Sigmoid colon (tissue), 7 donors: ENCODE data around the gene ADO. TPM values are rescaled to one million over a fixed set of nuclear protein-coding genes. Genes with fewer than 3 reads are reported as not detected.

Experiments used
- DNase-seq: peaks from one replicate; pipeline ENCODE4 v3.0.0-alpha.2; 2019
- H3K27ac ChIP-seq, 4 donors: fragments of 200-600 bp; sonication (generic); one replicate each; pipeline ENCODE4 v1.5.1; 2016 to 2019; ENCODE audit warnings: mild to moderate bottlenecking in 1 of 4
- H3K27me3 ChIP-seq, 3 donors: fragments of 200-600 bp; sonication (generic); one replicate each; pipeline ENCODE4 v1.5.1; 2019; ENCODE audit warnings: mild to moderate bottlenecking in 1 of 3
- H3K36me3 ChIP-seq, 4 donors: fragments of 200-600 bp; sonication (generic); one replicate each; pipeline ENCODE4 v1.5.1; 2016 to 2019
- H3K4me1 ChIP-seq, 4 donors: fragments of 200-600 bp; sonication (generic); one replicate each; pipeline ENCODE4 v1.5.1; 2017 to 2019
- H3K4me3 ChIP-seq, 4 donors: fragments of 200-600 bp; sonication (generic); one replicate each; pipeline ENCODE4 v1.5.1; 2017 to 2019; ENCODE audit warnings: mild to moderate bottlenecking in 2 of 4, moderate library complexity in 1 of 4
- H3K9me3 ChIP-seq, 4 donors: fragments of 200-600 bp in 3 of 4; sonication (generic) in 3 of 4; one replicate each; pipeline versions ENCODE4 v1.5.1 to v1.6.1; 2013 to 2019
- EP300 ChIP-seq, 4 donors: sonication (generic); formaldehyde crosslinking; IDR thresholded peaks; one replicate each; pipeline ENCODE4 v1.6.1; 2017; ENCODE audit warnings: antibody characterized with exemption in 4 of 4
- POLR2A ChIP-seq, 2 donors: fragments of 450-650 bp; IDR thresholded peaks; one replicate each; pipeline ENCODE4 v1.6.1; 2016; ENCODE audit warnings: antibody characterized with exemption in 2 of 2, mild to moderate bottlenecking in 2 of 2, moderate library complexity in 2 of 2
- POLR2AphosphoS5 ChIP-seq, 4 donors: sonication (generic); formaldehyde crosslinking; IDR thresholded peaks; one replicate each; pipeline ENCODE4 v1.6.1; 2017; ENCODE audit warnings: antibody characterized with exemption in 4 of 4
- WGBS, 2 donors: extraction: QIAGEN DNeasy Blood & Tissue Kit; methylation state at CpG; one replicate each; pipeline ENCODE4 v1.1.7; 2013; 5-methylcytosine and 5-hydroxymethylcytosine counted together
- intact Hi-C: fragments of 100-400 bp; cut with DNase I; formaldehyde crosslinking; loops from one replicate; pipeline ENCODE4 v1.15.1; 2023
- polyA plus RNA-seq, 3 donors: library from polyadenylated mRNA; stranded (reverse); fragments of 200-250 nt; gene quantifications; one replicate each; pipeline ENCODE4 v1.2.3, GENCODE V29; 2013
- total RNA-seq, 4 donors: library from RNA; depleted of rRNA; stranded (reverse); fragments of >200 nt; gene quantifications; one replicate each; pipeline ENCODE4 v1.1.0, GENCODE V29; 2016
- TF ChIP-seq, protein P1 (sequence below), 4 experiments: fragments of 450-650 bp in 3 of 4; fragments of 200-600 bp in 1 of 4; IDR thresholded peaks; one replicate each; pipeline ENCODE4 v1.5.1; 2016 to 2019; ENCODE audit warnings: antibody characterized with exemption in 4 of 4, mild to moderate bottlenecking in 3 of 4, moderate library complexity in 2 of 4
- donor health status: healthy with polysubstance abuse.
- donor health status: Bipolar disorder and iron deficiency.
- donor health status: healthy.

Gene ADO
- total and polyA plus RNA-seq, 7 donors: 5.4 to 18.9 (median 13.0) TPM

DNA sequence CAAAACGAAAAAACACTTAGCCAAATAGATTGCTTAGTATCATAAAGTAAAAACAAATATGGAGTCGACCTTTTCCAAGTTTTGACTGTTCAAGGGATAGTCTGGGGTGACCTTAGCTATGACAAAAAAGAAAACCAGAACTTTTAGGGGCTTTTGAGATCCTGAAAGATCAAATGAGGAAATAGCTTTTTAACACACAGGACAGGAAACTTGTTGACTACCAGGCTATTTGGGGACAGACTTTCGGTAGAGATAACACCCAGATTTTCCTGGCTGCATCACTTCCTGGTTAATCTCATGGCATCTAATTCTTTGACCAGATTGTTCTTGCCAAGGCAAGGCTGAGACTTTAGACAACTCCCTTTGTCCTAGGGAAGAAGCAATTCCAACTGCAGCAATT lies 46.1 kb downstream of the ADO start:
- Histone ChIP-seq H3K27me3 (no peaks in the 10 kb centered on the region), H3K4me3 (no peak overlapping the region), H3K27ac (no peak overlapping the region), H3K36me3 (no peaks in the 10 kb centered on the region), H3K9me3 (peaks cover 0 to 7% (median 0%) of the 10 kb centered on the region in 4 donors), H3K4me1 (no peaks in the 10 kb centered on the region)
- intact Hi-C loops: no loop called here
- DNase-seq: no peak
- 51 to 56% methylated on average over 3 of the region's 3 CpGs for WGBS, 2 donors
- TF ChIP-seq EP300 (IDR thresholded peaks at IDR 0.05) (no peak), POLR2AphosphoS5 (IDR thresholded peaks at IDR 0.05) (no peak), POLR2A (IDR thresholded peaks at IDR 0.05) (no peak)
- TF ChIP-seq, protein P1, sequence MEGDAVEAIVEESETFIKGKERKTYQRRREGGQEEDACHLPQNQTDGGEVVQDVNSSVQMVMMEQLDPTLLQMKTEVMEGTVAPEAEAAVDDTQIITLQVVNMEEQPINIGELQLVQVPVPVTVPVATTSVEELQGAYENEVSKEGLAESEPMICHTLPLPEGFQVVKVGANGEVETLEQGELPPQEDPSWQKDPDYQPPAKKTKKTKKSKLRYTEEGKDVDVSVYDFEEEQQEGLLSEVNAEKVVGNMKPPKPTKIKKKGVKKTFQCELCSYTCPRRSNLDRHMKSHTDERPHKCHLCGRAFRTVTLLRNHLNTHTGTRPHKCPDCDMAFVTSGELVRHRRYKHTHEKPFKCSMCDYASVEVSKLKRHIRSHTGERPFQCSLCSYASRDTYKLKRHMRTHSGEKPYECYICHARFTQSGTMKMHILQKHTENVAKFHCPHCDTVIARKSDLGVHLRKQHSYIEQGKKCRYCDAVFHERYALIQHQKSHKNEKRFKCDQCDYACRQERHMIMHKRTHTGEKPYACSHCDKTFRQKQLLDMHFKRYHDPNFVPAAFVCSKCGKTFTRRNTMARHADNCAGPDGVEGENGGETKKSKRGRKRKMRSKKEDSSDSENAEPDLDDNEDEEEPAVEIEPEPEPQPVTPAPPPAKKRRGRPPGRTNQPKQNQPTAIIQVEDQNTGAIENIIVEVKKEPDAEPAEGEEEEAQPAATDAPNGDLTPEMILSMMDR (IDR thresholded peaks at IDR 0.05): no peak

DNA sequence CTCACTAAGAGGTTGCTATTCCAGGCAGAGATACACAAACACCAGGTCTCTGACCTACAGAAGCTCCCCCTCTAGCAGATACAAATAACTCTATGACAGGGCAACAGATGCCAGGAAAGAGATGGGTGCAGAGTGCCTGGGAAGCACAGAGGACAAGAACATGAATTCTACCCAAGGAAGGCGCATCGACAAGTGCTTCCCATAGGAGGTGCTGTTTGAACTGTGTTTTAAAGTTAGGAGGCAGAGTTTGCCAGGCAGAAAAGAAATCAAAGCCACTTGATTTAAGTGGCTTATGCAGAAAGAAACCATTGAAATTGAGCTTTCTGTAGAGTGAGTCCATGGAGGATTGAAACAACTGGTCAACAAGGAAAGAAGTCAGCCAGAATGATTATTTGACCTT lies 46.9 kb downstream of the ADO start:
- Histone ChIP-seq H3K4me3 (no peak overlapping the region), H3K4me1 (no peaks in the 10 kb centered on the region), H3K27ac (no peak overlapping the region), H3K36me3 (no peaks in the 10 kb centered on the region), H3K9me3 (peaks cover 0 to 7% (median 0%) of the 10 kb centered on the region in 4 donors), H3K27me3 (no peaks in the 10 kb centered on the region)
- TF ChIP-seq EP300 (IDR thresholded peaks at IDR 0.05): no peak
- TF ChIP-seq POLR2AphosphoS5 (IDR thresholded peaks at IDR 0.05): no peak
- TF ChIP-seq, protein P1 (IDR thresholded peaks at IDR 0.05): no peak
- TF ChIP-seq POLR2A (IDR thresholded peaks at IDR 0.05): no peak
- 42 to 89% methylated on average over 2 of the region's 2 CpGs for WGBS, 2 donors
- DNase-seq: no peak
- intact Hi-C loops: no loop called here

- Histone ChIP-seq H3K36me3 (no peaks in the 10 kb centered on the region), H3K27me3 (no peaks in the 10 kb centered on the region), H3K9me3 (no peaks in the 10 kb centered on the region), H3K4me1 (no peaks in the 10 kb centered on the region), H3K27ac (no peak overlapping the region), H3K4me3 (no peak overlapping the region)
- 47 to 76% methylated on average over 6 of the region's 6 CpGs for WGBS, 2 donors
- intact Hi-C loops: no loop called here
- TF ChIP-seq POLR2AphosphoS5 (IDR thresholded peaks at IDR 0.05) (no peak), EP300 (IDR thresholded peaks at IDR 0.05) (no peak), POLR2A (IDR thresholded peaks at IDR 0.05) (no peak)
- TF ChIP-seq, protein P1 (IDR thresholded peaks at IDR 0.05): no peak
- no peak for DNase-seq
Measured at GRCh38 chr10:62852961-62853702, 48.6 kb downstream of the ADO start.

- no peak overlapping the region for H3K4me3 ChIP-seq
- TF ChIP-seq EP300 (IDR thresholded peaks at IDR 0.05) (no peak), POLR2AphosphoS5 (IDR thresholded peaks at IDR 0.05) (no peak), POLR2A (IDR thresholded peaks at IDR 0.05) (no peak)
- TF ChIP-seq, protein P1 (IDR thresholded peaks at IDR 0.05): no peak
- no peak overlapping the region for H3K27ac ChIP-seq
- no peaks in the 10 kb centered on the region for H3K36me3 ChIP-seq
- intact Hi-C loops: no loop called here
- H3K4me1 ChIP-seq: no peaks in the 10 kb centered on the region
- DNase-seq: no peak
- no peaks in the 10 kb centered on the region for H3K9me3 ChIP-seq
- WGBS, 2 donors: 45 to 84% methylated on average over 5 of the region's 5 CpGs
- no peaks in the 10 kb centered on the region for H3K27me3 ChIP-seq
Measured at GRCh38 chr10:62853710-62854109, 49.2 kb downstream of the ADO start.

- intact Hi-C loops: no loop called here
- WGBS, 2 donors: 56 to 80% methylated on average over 4 of the region's 4 CpGs
- H3K9me3 ChIP-seq: no peaks in the 10 kb centered on the region
- H3K4me1 ChIP-seq: no peaks in the 10 kb centered on the region
- DNase-seq: no peak
- H3K36me3 ChIP-seq: no peaks in the 10 kb centered on the region
- no peak overlapping the region for H3K4me3 ChIP-seq
- TF ChIP-seq POLR2AphosphoS5 (IDR thresholded peaks at IDR 0.05) (no peak), POLR2A (IDR thresholded peaks at IDR 0.05) (no peak)
- TF ChIP-seq, protein P1 (IDR thresholded peaks at IDR 0.05): no peak
- H3K27ac ChIP-seq: no peak overlapping the region
- H3K27me3 ChIP-seq: no peaks in the 10 kb centered on the region
Measured at GRCh38 chr10:62856021-62856420, 51.5 kb downstream of the ADO start.
